Mesendoderm (in vitro differentiated cells): Measurements from ENCODE around the gene RND2.

Experiments
- DNase-seq: peaks from one replicate; pipeline ENCODE4 v3.0.0; 2013
- H2AK5ac ChIP-seq: 2 replicates; pipeline ENCODE4 v1.6.1; 2013; ENCODE audit warnings: low read length, inconsistent platforms
- H2BK120ac ChIP-seq: 2 replicates; pipeline ENCODE4 v1.6.1; 2013; ENCODE audit warnings: low read depth, mild to moderate bottlenecking, low read length, moderate library complexity, mixed read lengths
- H2BK15ac ChIP-seq: replicated peaks from 2 replicates; pipeline ENCODE4 v1.6.1; 2013; ENCODE audit warnings: low read depth, mild to moderate bottlenecking, moderate library complexity
- H2BK5ac ChIP-seq: 2 replicates; pipeline ENCODE4 v1.6.1; 2013; ENCODE audit warnings: low read length, inconsistent platforms
- H3K18ac ChIP-seq: 2 replicates; pipeline ENCODE4 v1.6.1; 2013; ENCODE audit warnings: mild to moderate bottlenecking, low read length, mixed read lengths
- H3K23ac ChIP-seq: one replicate; pipeline ENCODE4 v1.6.1; 2013; ENCODE audit warnings: low read length
- H3K27ac ChIP-seq: 2 replicates; pipeline ENCODE4 v1.5.1; 2013; ENCODE audit warnings: low read depth, mild to moderate bottlenecking, inconsistent platforms, low read length, moderate library complexity
- H3K27me3 ChIP-seq: 2 replicates; pipeline ENCODE4 v1.6.1; 2013; ENCODE audit warnings: low read length, control low read depth, mild to moderate bottlenecking, inconsistent platforms; ENCODE audit not compliant: insufficient read depth, poor library complexity
- H3K36me3 ChIP-seq: 2 replicates; pipeline ENCODE4 v1.6.1; 2013; ENCODE audit warnings: low read length, inconsistent platforms; ENCODE audit not compliant: control insufficient read depth, insufficient read depth
- H3K4ac ChIP-seq: one replicate; pipeline ENCODE4 v1.6.1; 2013; ENCODE audit warnings: low read depth, mild to moderate bottlenecking, low read length, moderate library complexity
- H3K4me1 ChIP-seq: 2 replicates; pipeline ENCODE4 v1.6.1; 2013; ENCODE audit warnings: low read depth, low read length, inconsistent platforms; ENCODE audit not compliant: control insufficient read depth
- H3K4me2 ChIP-seq: 2 replicates; pipeline ENCODE4 v1.6.1; 2013; ENCODE audit warnings: low read length
- H3K4me3 ChIP-seq: 2 replicates; pipeline ENCODE4 v1.5.1; 2013; ENCODE audit warnings: mild to moderate bottlenecking, low read length
- H3K56ac ChIP-seq: one replicate; pipeline ENCODE4 v1.6.1; 2013; ENCODE audit warnings: low read length
- H3K79me1 ChIP-seq: 2 replicates; pipeline ENCODE4 v1.6.1; 2013; ENCODE audit warnings: low read length, inconsistent platforms
- H3K79me2 ChIP-seq: 2 replicates; pipeline ENCODE4 v1.6.1; 2013; ENCODE audit warnings: mild to moderate bottlenecking, low read length; ENCODE audit not compliant: control insufficient read depth, insufficient read depth
- H3K9ac ChIP-seq: 2 replicates; pipeline ENCODE4 v1.6.1; 2013; ENCODE audit warnings: low read length, inconsistent platforms
- H4K5ac ChIP-seq: one replicate; pipeline ENCODE4 v1.6.1; 2013; ENCODE audit warnings: low read length
- H4K8ac ChIP-seq: one replicate; pipeline ENCODE4 v1.6.1; 2013; ENCODE audit warnings: low read depth, mild to moderate bottlenecking, control low read depth, low read length, moderate library complexity
- WGBS: extraction: QIAGEN DNeasy Blood & Tissue Kit; methylation state at CpG from one replicate; pipeline ENCODE4 v1.1.7; 2013; ENCODE audit warnings: low lambda C conversion rate, missing lambda C conversion rate; ENCODE audit not compliant: insufficient coverage; ENCODE audit errors: extremely low coverage; 5-methylcytosine and 5-hydroxymethylcytosine counted together

Gene RND2

DNA sequence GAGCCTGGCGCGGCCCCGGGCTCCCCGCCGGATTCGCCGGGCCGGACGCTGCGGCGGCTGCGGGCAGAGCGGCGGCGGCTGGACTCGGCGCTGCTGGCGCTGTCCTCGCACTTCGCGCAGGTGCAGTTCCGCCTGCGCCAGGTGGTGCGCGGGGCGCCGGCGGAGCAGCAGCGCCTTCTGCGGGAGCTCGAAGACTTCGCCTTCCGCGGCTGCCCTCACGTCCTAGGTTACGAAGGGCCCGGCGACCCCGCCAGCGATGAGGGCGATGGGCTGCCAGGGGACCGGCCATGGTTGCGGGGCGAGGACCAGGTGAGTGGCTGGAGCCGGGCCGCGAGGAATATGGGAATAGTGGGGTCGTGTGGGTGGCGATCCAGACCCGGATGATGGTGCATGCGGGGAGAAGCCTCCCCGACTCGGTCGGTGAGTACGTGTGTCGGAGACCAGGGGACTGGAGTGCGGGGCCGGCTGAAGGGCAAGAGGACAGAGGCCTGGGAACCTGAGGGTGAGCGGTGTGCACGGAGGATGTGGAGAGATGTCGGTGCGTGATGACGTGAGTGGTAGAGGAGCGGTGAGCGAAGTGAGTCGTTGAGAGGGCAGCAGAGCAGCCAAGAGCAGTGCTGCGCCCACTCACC is 44.1 kb upstream of the RND2 start:
- Histone ChIP-seq H3K79me1 (peaks cover 5% of the 10 kb centered on the region), H3K27ac (peak overlapping the region; percentile 80), H3K56ac (peak overlapping the region; percentile 91), H3K79me2 (peaks cover 5% of the 10 kb centered on the region), H3K4ac (no peak overlapping the region), H2BK15ac (no peak overlapping the region), H3K27me3 (no peaks in the 10 kb centered on the region), H2BK5ac (no peak overlapping the region), H4K8ac (no peak overlapping the region), H2BK120ac (no peak overlapping the region), H3K4me3 (peak overlapping the region; percentile 9), H4K5ac (no peak overlapping the region), H3K9ac (peak overlapping the region; percentile 45), H3K4me2 (peak overlapping the region; percentile 14), H2AK5ac (no peak overlapping the region), H3K36me3 (no peaks in the 10 kb centered on the region), H3K23ac (peak overlapping the region; percentile 24), H3K18ac (peak overlapping the region; percentile 34), H3K4me1 (peaks cover 1% of the 10 kb centered on the region)
- peak; percentile 82 for DNase-seq
- no CpG with 5 or more reads among the region's 67 CpGs for WGBS

DNA sequence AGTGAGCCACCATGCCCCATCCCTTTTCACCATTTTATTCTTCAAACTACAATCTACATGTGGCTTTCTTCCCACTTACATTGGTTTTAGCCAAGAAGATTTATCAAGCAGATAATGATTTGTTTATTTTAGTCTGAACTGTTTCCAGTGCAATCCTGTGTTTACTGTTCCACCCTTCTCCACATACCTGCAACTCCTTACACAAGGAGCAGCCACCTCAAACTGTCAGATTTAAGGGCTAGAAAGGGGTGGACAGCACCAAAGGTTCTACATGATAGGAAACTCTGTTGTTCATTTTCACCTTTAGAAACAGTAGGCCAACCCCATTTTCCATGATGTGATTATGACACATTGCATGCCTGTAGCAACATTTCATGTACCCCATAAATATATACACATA is 42.8 kb upstream of the RND2 start:
- Histone ChIP-seq H3K27me3 (no peaks in the 10 kb centered on the region), H3K9ac (no peak overlapping the region), H3K23ac (no peak overlapping the region), H3K36me3 (peaks cover 1% of the 10 kb centered on the region), H2AK5ac (no peak overlapping the region), H3K4me2 (no peak overlapping the region), H3K4ac (no peak overlapping the region), H3K18ac (no peak overlapping the region), H4K5ac (no peak overlapping the region), H4K8ac (no peak overlapping the region), H2BK120ac (no peak overlapping the region), H3K79me1 (peaks cover 5% of the 10 kb centered on the region), H3K4me3 (no peak overlapping the region), H3K79me2 (peaks cover 5% of the 10 kb centered on the region), H2BK5ac (no peak overlapping the region), H3K27ac (no peak overlapping the region), H3K4me1 (peaks cover 1% of the 10 kb centered on the region), H2BK15ac (no peak overlapping the region), H3K56ac (no peak overlapping the region)
- DNase-seq = no peak

DNA sequence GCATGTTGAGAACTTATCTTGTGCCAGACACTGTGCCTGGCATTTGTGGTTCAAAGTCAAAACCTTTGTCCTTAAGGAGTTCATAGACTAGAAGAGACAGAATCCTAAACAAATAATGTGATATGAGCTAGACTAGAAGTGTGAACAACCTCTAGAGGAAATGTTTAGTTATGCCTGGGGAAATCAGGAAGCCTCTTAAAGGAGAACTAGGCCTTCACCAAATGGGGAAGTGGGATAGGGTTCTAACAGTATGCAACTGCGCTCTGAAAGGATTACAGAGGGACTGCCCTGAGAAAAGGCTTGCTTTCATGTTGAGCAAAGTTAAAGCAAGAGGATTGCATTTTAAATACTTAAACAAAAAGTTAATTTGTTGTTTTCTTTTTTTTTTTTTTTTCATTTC is 39.8 kb upstream of the RND2 start:
- Histone ChIP-seq H3K56ac (no peak overlapping the region), H2AK5ac (no peak overlapping the region), H4K5ac (no peak overlapping the region), H3K4me1 (no peaks in the 10 kb centered on the region), H3K27me3 (no peaks in the 10 kb centered on the region), H2BK15ac (no peak overlapping the region), H3K4me2 (no peak overlapping the region), H3K79me1 (peaks cover 5% of the 10 kb centered on the region), H2BK120ac (no peak overlapping the region), H3K23ac (no peak overlapping the region), H3K36me3 (peaks cover 3% of the 10 kb centered on the region), H3K9ac (no peak overlapping the region), H3K79me2 (peaks cover 5% of the 10 kb centered on the region), H2BK5ac (no peak overlapping the region), H3K27ac (no peak overlapping the region), H3K4ac (no peak overlapping the region), H4K8ac (no peak overlapping the region), H3K18ac (no peak overlapping the region), H3K4me3 (no peak overlapping the region)
- no CpG with 5 or more reads among the region's 1 CpG for WGBS
- DNase-seq = no peak

DNA sequence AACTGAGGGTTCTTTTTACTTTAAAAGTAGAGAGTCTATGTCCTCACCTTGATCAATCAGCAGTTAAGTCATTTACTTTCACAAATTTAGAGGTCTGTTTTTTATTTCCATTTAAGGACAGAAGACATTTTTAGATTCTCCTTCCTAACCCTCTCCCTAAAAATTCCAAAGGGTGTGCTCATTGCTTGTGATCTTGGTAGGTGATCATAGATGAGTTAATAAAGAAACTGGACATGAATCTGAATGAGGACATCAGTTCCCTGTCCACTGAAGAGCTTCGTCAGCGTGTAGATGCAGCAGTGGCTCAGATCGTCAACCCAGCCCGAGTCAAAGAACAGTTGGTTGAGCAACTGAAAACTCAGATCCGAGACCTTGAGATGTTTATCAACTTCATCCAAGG is 35.9 kb upstream of the RND2 start:
- H2BK5ac ChIP-seq = no peak overlapping the region
- H3K18ac ChIP-seq = no peak overlapping the region

DNA sequence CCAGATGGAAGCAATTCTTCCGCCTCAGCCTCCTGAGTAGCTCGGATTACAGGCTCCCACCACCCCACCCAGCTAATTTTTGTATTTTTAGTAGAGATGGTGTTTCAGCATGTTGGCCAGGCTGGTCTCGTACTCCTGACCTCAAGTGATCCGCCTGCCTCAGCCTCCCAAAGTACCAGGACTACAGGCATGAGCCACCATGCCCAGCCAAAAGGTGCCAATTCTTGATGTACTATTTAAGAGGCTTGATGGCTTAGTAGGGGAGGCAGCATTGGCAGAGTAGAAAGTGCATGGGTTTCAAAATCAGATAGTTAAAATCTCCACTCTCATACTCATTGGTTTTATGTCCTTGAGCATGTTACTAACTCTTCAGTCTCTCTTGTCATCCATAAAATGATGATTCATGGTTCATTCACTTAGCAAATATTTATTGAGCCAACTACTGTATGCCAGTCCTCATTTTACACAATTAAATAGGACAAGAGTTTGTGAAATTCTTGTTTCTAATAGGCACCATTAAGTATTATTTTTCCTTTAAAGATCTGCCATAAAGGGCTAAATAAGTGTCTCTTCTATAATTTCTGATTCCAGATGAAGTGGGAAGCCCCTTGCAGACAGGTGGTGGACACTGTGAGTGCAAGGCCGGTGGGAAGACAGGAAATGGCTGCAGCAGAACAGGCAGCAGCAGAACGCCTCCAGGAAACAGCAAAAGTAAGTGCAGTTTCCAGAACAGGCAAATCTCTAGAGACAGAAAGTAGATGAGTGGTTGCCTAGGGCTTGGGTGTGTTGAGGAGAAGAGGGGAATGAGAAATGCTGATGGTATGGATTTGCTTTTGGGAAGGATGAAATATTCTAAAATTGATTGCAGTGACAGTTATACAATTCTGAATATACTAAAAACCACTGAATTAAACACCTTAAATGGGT is 35.0 kb upstream of the RND2 start:
- Histone ChIP-seq H3K79me1 (no peaks in the 10 kb centered on the region), H3K4ac (no peak overlapping the region), H3K4me2 (no peak overlapping the region), H3K9ac (no peak overlapping the region), H3K79me2 (no peaks in the 10 kb centered on the region), H4K8ac (no peak overlapping the region), H3K18ac (no peak overlapping the region), H2BK120ac (no peak overlapping the region), H3K56ac (no peak overlapping the region), H3K4me3 (no peak overlapping the region), H2AK5ac (no peak overlapping the region), H2BK5ac (no peak overlapping the region), H4K5ac (no peak overlapping the region), H3K23ac (no peak overlapping the region), H3K4me1 (no peaks in the 10 kb centered on the region), H3K27me3 (no peaks in the 10 kb centered on the region), H3K36me3 (peaks cover 15% of the 10 kb centered on the region), H2BK15ac (no peak overlapping the region), H3K27ac (no peak overlapping the region)
- WGBS = no CpG with 5 or more reads among the region's 6 CpGs
- DNase-seq = no peak

More for the DNA sequence above, 35.9 kb upstream of the RND2 start:
- Histone ChIP-seq H4K5ac (no peak overlapping the region), H3K27me3 (no peaks in the 10 kb centered on the region), H2BK120ac (no peak overlapping the region), H2AK5ac (no peak overlapping the region), H3K79me1 (no peaks in the 10 kb centered on the region), H3K23ac (no peak overlapping the region), H3K4me1 (no peaks in the 10 kb centered on the region), H3K4me2 (no peak overlapping the region), H3K9ac (no peak overlapping the region), H3K36me3 (peaks cover 15% of the 10 kb centered on the region), H3K79me2 (no peaks in the 10 kb centered on the region), H3K27ac (no peak overlapping the region), H3K56ac (no peak overlapping the region), H3K4ac (no peak overlapping the region), H3K4me3 (no peak overlapping the region), H4K8ac (no peak overlapping the region), H2BK15ac (no peak overlapping the region)
- no CpG with 5 or more reads among the region's 5 CpGs for WGBS
- no peak for DNase-seq
